HG02852 (cell line): Measurements from ENCODE around the gene TMBIM4.
A peak's percentile ranks its signal among the peaks of the same experiment; 100 is the strongest.

Source experiments
- ATAC-seq: cut with Tn5 transposase; IDR thresholded peaks from one replicate; pipeline ENCODE4 v1.9.1; 2021; ENCODE audit warnings: mild to moderate bottlenecking, moderate library complexity; ENCODE audit not compliant: unreplicated experiment

The TMBIM4 gene

DNA sequence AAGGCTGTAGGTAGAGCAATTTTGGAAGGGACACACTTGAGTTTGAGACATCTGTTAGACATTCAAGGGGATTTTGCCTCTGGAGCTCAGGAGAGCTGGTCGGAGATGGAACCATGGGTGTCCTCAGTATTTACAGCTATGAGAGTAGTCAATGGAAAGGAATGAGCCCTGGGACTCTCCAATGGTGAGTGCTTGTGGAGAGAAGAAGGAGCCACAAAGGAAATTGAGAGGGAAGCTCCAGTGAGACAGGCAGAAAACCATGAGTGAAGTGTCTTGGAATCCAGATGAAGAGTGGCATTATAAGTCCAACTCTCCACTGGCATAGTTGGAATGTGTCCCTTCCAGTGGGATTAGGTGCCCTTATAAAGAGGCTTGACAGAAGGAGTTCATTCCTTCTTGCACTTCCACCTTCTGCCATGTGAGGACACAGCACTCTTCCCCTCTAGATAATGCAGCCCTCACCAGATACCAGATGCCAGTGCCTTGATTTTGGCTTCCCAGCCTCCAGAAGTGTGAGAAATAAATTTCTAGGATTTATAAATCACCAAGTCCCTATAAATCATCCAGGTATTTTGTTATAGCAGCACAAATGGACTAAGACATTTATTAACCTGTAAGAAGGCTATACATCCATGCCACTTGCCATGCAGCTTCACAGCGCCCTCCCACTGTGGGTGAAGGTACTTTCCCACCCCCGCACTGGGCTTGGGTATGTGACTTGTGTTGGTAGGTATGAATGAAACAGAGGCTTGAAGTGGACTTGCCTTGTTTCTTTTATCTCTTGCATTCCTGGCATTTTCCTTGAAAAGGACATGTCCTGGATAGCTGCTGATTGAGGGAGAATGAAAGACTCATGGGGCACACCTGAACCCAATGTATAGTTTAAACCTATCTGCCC is 66.5 kb downstream of the TMBIM4 start:
- ATAC-seq: no peak

DNA sequence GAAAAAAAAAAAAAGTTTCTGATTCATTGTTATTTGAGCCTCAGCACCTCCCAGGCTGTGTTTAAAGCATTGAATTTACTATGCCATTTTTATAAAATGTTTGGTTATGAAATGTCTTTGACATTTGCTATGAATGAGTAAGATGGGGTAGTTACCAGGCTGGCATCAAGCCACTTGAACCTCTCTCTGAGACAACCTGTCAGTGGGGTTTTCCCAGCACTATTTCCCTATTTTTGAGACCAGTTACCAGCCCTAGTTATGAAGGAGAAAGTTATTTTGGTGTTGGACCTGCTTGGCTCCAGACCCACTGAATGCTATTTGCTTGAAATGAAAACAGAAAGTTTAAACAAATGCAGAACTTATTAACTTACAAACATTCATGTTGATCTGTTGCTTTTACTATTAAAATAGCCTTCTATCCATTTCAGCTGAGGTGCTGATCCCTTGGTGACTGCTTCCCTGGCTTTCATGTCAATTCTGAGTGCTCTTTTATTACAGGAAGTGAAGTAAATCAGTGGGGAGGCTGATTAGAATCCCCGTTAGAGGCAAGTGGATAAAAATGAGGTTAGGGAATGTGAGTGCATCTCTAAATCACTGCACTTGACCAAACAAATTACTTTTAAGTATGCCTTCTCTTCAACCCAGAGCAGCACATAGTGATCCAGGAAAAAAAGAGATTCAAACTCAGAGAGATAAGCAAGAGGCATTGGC is 77.1 kb downstream of the TMBIM4 start:
- no peak for ATAC-seq

GRCh38 chr12:66090157-66090556 is 79.6 kb downstream of the TMBIM4 start:
- ATAC-seq: no peak

GRCh38 chr12:66087365-66087943 is 82.3 kb downstream of the TMBIM4 start:
- peak; percentile 81 for ATAC-seq

GRCh38 chr12:66085998-66086397 is 83.8 kb downstream of the TMBIM4 start:
- no peak for ATAC-seq
